ENCODE measurements around the gene ACSL3.
"Not testable (repeated sequence)": the region's sequence is repeated elsewhere in the genome, so short reads cannot be mapped to it uniquely, and the experiment has no call there.

Gene ACSL3

DNA sequence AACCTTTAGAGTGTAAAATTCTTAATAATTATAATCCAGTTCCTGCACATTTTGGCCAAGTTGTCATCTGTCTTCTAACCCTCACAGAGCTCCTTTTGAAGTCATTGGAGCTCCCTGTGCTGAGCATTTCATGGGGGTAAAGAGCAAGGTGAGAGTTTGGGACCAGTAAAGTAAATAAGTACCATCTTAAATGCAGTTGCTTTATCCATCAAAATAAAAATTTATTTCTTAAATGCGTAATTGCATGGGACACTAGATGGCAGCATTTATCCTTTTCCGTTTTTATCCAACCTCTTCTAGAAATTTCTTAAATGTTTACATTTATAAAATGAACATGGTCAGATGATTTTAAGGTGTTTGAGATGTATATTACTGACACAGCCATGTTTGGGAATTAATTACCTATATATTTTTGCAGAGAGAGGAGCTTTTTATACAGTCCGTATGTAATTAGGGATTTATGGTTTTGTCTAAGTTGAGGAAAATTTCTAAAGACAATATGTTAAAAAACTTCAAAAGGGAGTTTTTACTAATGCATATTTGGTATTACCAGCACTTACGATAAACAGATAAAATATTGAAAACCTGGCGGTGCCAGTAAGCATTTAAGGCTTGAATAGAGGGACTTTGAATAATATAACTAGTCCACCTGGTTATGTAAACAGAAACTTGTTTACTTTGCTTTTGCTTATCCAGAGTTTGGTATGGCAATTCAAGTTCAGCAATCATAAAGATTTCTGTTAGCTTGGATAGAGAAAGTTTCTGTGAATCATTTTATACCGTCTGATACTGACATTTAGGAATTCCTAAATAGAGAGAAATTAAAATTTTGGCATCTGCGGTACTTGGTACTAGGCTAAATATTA, 54.5 kb downstream of the ACSL3 start:
- no peak for ATAC-seq

DNA sequence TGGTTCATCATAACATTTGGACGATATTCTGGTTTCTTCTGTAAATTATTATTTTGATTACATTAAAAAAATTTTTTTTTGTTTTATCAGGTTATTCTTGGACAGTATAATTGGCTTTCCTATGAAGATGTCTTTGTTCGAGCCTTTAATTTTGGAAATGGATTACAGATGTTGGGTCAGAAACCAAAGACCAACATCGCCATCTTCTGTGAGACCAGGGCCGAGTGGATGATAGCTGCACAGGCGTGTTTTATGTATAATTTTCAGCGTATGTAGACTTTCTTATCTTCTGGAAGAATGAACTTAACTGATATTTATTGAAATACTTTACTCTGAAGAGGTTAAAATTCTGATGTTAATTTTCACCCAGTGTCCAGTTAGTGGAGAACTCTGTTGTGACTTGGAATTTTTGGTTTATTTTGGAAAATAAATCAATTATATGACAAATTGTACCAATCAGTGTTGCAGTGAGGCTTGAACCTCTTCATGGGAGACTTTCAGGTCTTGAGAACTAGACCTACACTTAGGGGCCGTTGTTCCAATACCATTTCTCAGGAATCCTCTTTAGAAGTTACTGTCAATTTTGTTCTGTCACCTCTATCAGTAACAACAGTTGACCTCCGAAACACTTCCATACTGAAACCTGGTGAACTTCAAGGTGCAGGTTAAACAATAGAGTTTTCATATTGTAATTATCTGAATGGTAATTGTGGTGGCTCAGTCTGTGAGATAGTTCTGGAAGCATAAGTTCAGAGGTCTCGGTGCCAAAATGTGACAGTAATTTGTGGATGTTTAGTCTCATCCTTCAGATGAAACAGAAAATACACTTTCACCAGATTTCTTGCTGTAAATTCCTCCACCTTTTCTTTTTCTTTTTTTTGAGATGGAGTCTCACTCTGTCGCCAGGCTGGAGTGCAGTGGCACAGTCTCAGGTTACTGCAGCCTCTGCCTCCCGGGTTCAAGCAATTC, 55.7 kb downstream of the ACSL3 start:
- no peak for ATAC-seq

DNA sequence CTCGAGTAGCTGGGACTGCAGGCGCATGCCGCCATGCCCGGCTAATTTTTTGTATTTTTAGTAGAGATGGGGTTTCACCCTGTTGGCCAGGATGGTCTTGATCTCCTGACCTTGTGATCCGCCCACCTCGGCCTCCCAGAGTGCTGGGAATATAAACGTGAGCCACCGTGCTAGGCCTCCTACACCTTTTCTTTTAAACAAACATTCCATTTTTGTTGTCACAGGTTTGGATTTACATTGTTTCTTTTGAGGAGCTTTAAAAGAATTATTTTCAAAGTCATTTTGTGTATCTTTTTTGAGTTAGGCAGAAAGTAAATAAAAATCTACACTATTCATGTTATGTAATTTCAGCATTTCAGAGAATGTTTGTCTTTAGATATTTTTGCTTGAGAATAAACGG, 56.4 kb downstream of the ACSL3 start:
- not testable (repeated sequence) for ATAC-seq

DNA sequence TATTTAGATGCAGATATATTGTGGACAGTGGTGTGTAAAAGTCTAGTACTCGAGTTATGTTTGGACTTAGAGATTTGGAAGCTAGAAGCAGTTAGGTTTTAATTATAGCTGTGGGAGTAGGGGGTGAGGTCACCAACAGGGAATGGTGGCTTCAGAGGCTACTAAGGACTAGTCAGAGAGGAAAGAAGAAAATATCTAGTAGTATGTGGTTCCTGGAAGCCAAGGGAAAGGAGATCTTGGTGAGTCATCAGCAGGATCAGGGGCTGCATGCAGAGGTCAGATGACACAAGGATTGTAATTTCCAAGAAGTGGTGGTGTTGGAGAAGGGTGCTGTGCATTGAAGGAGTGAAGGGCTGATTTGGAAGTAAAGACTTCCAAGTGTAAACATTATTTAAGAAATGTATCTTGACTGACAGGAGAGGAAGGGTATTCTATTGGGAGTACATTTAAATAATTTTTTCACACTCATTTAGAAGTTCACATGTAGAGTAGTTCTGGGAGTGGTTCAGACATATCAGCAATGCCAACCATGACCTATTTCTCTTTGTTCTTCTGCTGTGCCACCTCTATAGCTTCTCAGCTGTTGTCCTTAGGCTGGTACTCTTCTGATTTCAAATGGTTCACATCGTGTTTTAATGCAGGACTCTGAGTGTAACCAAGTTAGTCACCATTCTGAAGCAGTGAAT, 59.1 kb downstream of the ACSL3 start:
- no peak for ATAC-seq

DNA sequence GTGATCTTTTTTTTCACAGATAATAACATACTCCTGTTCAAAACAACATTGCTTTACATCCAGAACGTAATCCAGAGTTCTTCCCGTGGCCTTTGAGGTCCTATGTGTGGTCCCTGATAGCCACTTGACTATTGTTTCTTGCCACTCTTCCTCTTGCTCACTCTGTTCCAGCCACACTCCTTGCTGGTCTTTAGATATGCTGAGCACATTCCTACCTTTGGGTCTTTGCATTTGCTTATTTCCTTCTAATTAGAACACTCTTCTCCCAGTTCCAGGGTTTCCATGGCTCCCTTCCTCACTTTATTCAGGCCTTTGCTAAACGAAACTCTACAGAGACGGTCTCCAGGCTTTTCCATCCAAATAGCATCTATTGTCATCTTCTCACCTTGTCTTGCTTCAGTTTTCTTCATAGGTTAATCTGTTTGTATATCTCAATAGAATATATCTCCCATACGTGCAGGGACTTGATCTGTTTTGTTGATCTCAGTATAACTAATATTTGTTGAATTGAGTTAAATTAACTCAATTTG, 59.9 kb downstream of the ACSL3 start:
- ATAC-seq = no peak

DNA sequence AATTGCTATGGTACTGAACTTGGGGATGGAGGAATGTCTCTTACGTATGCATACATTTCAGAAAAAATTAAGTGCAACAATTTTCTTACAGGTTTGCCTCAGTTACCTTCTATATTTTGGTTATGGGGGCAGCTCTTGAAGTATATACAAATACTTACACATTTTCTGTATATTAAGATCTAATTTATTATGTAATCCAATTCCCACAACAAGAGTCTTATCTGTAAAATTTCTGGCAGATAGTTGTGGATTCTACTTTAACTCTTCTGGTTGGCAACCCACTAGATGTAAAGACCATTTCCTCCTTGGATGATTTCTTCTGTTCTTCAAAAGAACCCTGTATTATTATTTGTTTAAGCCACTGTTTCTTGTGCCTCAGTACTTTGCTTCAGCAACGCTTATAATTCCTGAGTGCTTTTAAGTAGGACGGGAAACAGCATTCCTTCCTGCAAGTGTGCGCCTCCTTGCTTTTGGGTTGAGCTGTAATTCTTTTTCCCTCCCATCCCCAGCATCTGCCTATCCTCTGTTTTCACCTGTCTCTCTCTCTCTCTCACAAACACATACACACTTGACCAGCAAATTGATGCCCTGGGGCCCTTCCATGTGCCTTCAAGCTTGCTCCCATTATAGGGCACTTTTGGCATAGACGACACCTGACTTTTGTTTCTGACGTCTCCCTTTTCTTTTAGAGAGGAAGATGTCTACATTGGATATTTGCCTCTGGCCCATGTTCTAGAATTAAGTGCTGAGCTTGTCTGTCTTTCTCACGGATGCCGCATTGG, 61.4 kb downstream of the ACSL3 start:
- ATAC-seq = no peak

DNA sequence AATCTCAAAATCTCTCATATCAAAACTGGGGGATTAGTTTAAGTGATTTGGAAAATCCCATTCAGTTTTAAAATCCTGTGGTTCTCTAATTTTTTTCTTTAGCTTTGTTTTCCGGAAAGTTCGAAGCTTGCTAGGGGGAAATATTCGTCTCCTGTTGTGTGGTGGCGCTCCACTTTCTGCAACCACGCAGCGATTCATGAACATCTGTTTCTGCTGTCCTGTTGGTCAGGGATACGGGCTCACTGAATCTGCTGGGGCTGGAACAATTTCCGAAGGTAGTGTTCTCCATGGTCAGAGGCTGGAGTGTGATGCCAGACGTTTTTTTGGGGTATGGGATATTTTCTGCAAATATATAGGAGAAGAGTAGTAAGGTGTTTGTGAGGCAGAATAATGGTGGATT, 66.1 kb downstream of the ACSL3 start:
- ATAC-seq = no peak

DNA sequence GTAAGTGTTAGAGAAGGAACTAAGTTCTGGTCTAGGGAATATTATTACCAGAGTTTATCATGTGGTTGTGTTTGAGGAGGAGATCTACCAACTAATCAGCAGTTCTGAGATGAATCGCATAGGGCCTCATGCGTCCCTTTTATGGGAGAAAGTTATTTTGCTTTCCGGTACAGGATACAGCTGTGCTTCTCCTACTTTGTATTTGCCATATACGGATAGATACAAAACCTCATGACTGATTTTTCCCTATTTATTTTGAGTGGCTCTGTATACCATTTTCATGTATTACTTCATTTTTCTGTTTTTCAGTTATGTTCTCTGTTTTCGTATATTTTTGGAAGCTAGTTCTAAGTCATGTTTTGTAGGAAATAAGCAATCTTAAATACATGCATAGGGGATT, 66.8 kb downstream of the ACSL3 start:
- ATAC-seq = no peak

DNA sequence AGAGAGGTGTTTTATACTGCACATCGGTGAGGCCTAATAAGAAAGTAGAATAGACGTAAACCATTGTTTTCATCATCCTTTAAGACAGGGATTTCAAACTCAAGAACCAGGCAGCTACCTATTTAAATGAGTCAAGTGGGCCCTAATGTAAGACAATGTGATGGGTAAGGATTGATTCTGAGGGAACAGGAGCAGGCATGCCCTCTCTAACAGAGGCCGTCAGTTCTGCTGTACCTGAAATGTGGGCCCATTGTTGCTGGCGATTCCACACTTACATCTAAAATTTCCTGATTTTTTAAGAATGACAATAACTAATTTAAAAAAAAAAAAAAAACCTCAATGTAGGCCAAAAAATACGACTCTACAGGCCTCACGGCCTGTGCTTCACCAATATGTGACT, 67.5 kb downstream of the ACSL3 start:
- ATAC-seq = no peak

DNA sequence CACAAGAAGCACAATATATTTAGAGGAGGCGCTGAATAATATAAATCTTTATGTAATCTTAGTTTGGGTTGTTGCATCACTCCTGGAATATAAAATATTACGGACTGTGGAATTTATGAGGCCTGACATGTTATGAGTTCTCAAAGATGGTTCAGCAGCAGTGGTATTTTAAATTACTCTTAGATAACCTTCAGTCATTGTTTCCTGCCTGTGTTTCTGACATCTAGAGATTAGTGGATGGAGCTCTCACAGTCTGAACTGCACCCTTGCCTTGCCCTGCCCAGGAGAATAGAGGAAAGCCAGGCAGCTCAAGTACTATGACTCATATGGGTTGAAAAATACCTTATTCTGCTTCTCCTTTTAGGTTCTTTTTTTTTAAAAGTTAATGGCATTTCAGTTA, 70.0 kb downstream of the ACSL3 start:
- ATAC-seq = no peak

DNA sequence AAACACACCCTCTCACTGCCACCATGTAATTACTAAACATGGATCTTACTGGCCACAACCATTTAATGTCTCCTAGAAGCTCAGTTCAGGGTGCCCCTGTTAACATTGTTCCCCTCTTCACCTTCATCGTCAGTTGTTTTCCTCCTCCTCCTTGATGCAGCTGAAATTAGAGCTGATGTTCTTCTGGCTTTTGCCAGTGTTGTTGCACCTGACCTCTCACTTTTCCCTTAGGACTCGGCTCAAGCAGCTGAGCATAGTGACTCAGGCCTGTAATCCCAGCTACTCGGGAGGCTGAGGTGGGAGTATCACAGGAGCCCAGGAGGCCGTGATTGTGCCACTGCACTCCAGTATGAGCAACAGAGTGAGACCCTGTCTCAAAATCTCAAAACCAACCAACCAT, 70.8 kb downstream of the ACSL3 start:
- no peak for ATAC-seq

DNA sequence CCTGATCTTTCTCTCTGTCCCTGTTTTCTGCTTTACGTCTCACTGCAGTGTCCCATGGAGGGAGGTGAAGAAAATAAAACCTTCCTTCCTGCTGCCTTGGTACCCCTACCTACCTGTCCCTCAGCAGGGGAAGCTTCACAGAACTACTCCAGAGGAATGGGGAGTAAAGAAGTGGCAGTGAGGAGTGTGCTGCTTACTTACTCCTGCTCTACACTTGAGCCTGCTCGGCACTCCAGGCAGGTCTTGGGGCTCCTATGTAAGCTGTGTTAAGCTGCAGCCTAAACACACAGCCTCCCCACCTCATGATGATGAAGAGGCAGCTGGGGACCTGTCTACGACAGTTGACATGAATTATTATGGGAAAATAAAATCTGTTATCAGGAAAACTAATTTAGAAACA, 72.6 kb downstream of the ACSL3 start:
- ATAC-seq = no peak

DNA sequence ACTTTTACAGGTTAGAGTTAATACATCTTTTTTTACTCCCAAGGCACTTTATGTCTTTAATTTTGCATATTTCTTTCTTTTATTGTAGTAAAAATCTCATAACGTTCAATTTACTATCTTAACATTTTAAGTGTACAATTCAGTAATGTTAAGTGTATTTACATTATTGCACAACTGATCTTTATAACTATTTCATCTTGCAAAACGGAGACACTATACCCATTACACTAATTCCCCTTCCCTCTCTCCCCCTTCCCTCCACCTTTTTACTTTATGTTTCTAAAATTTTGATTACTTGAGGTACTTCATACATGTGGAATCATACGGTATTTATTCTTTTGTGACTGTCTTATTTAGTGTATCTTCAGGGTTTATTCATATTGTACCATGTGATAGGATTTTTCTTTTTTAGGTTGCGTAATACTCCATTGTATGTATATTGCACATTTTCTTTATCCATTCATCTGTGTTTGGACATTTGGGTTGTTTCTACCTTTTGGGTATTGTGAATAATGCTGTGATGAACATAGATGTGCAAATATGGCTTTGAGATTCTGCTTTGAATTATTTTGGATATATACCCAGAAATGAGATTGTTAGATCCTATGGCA, 75.0 kb downstream of the ACSL3 start:
- ATAC-seq = no peak

DNA sequence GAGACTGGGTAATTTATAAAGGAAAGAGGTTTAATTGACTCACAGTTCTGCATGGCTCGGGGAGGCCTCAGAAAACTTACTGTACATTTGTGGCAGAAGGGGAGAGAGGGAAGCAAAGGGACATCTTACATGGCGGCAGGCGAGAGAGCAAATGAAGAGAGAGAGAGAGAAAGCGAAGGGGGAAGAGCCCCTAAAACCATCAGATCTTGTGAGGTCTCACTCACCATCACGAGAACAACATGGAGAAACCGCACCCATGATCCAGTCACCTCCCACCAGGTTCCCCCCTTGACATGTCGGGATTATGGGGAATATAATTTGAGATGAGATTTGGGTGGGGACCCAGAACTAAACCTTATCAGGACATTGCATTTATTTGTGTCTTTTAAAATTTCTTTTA, 75.9 kb downstream of the ACSL3 start:
- ATAC-seq = no peak

DNA sequence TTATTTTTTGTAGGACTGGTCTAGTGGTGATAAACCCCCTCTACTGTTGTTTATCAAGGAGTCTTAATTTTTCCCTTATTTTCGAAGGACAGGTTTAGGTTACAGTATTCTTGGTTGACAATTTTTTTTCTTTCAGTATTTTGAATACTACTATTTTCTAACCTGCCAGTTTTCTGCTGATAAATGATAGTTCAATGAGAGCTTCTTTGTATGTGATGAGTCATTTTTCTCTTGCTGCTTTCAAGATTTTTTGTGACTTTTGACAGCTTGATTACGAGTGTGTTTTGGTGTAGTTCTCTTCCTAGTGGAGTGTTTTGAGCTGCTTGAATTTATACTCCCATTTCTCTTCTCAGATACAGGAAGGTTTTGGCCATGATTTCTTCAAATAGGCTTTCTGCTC, 77.5 kb downstream of the ACSL3 start:
- no peak for ATAC-seq

DNA sequence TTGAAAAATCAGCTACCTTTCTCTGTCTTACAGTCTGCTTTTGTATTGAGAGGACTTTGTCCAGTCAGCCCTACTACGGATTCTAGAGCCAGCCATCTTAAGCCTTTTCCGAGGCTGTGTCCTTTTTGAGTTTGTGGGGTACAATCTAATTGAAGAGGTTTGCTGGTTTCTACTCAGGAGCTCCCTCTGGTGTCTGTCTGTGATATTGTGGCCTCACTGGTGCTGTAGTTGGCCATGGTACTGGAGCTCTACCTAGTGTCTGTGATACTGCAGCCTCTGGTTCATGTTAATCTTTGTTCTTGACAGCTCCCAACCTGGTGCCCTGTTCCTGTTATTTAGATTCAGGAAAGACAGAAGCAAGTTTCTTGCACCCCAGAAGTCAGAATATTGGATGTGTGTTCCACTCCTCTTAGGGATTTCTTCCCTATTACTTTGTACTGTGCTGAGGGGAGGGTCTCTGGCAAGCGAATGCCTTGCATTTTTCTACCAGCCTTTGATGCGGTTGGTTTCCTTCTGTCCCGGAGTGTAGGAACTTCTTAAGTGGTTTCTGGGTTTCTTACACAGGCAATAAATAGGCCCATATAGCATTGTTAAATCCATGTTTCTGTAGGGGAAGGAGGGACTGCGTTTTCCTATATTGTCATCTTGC, 78.5 kb downstream of the ACSL3 start:
- ATAC-seq = peak; percentile 53 to 78

DNA sequence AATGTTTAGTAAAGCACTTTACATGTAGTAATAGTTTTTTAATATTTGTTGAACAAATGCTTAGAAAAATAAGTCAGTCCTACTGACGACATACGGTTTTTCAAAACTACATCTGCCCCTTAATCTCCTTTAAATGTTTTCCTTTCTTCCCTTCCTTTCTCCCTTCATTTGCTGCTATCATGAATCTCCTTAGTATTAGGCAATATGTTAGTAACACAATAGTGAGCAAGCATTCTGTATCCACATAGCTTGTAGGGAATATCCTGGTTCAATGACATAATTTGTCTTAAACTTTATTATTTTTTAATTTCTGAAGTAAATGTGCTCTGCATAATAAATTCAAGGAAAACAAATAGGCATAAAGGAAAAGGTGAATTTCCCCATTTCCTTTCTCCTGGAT, 79.1 kb downstream of the ACSL3 start:
- no peak for ATAC-seq

DNA sequence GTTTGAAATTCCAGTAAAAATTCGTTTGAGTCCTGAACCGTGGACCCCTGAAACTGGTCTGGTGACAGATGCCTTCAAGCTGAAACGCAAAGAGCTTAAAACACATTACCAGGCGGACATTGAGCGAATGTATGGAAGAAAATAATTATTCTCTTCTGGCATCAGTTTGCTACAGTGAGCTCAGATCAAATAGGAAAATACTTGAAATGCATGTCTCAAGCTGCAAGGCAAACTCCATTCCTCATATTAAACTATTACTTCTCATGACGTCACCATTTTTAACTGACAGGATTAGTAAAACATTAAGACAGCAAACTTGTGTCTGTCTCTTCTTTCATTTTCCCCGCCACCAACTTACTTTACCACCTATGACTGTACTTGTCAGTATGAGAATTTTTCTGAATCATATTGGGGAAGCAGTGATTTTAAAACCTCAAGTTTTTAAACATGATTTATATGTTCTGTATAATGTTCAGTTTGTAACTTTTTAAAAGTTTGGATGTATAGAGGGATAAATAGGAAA, 80.7 kb downstream of the ACSL3 start:
- no peak for ATAC-seq

DNA sequence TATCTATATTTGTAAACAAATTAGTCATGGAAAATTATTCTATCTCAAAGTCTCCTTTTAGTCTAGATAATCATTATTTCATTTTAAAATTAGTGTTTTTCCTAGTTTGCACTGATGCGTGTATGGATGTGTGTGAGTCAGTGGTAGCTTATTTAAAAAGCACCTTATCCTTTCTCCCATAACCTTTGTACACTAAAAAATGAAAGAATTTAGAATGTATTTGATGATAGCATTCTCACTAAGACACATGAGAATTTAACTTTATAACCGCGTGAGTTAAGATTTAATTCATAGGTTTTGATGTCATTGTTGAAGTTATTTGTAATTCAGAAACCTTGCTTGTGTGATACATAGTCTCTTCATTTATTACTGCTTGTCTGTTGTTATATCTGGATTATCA, 81.7 kb downstream of the ACSL3 start:
- ATAC-seq = no peak

DNA sequence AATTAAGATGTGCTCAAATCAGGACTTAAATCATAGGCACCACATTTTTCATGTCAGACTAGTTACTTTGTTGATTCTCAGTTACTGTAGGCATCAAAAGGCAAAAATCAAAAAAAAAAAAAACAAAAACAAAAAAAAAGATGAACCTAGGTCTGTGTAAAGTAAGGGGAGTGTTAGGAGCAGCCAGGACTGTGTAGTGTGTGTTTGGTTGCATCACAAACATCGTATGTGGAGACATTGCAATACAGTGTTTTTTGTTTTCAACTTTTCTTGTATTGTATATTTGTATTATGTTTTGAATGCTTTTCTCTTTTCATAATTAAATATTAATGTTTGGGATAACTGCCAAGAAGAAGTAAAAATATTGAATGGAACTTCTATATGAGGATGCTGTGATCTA, 82.1 kb downstream of the ACSL3 start:
- no peak for ATAC-seq

DNA sequence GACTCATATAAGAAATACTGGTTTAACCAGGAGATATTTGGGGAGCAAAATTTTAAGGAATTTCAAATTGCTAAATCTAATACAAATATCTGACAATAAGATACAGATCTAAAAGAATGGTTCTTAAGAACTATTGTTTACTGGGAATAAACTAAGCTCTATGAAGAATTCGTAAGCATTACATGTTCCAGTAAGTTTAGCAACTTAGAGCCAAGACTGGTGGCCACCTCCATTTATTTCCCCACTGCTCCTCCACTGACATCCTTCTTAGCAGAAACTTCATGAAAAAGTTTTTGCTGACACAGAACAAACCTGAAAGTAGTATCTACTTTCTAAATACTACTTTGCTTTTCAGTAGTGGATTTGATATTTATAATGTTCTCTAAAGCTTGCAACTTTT, 83.0 kb downstream of the ACSL3 start:
- ATAC-seq = no peak

Measured in activated CD4-positive, CD25-positive, alpha-beta regulatory T cell treated with anti-CD3 and anti-CD28 coated beads, Interleukin-2, amount 50 U/mL, for 24 hours (primary cell).